ENCODE measurements around the gene SLC2A2. TPM values are rescaled to one million over a fixed set of nuclear protein-coding genes. Genes with fewer than 3 reads are reported as not detected.

Gene SLC2A2
- total RNA-seq, 2 donors from 2014 or later = not detected

- ATAC-seq (replicated peaks in 1 of 2) = no peak
- no peak overlapping the region for H3K27ac Mint-ChIP-seq
- DNase-seq = no peak
- H3K27me3 Mint-ChIP-seq (ENCODE audit: low read depth) = no peaks in the 10 kb centered on the region
- no peaks in the 10 kb centered on the region for H3K36me3 Mint-ChIP-seq (ENCODE audit: insufficient read depth in 2 of 2)
- H3K9me3 Mint-ChIP-seq = no peaks in the 10 kb centered on the region
- H3K4me1 Mint-ChIP-seq (ENCODE audit: low read depth) = no peaks in the 10 kb centered on the region
- no peak overlapping the region for H3K4me3 Mint-ChIP-seq
Observed at GRCh38 chr3:171054921-171055320, 28.4 kb upstream of the SLC2A2 start.

GRCh38 chr3:171054231-171054630 lies 27.7 kb upstream of the SLC2A2 start:
- DNase-seq (no peak), ATAC-seq (replicated peaks in 1 of 2) (no peak)
- Mint-ChIP-seq H3K36me3 (ENCODE audit: insufficient read depth in 2 of 2) (no peaks in the 10 kb centered on the region), H3K4me1 (ENCODE audit: low read depth) (no peaks in the 10 kb centered on the region), H3K9me3 (no peaks in the 10 kb centered on the region), H3K27ac (no peak overlapping the region), H3K27me3 (ENCODE audit: low read depth) (no peaks in the 10 kb centered on the region), H3K4me3 (no peak overlapping the region)

GRCh38 chr3:171049861-171050444 lies 23.4 kb upstream of the SLC2A2 start:
- Mint-ChIP-seq H3K4me1 (ENCODE audit: low read depth) (no peaks in the 10 kb centered on the region), H3K4me3 (no peak overlapping the region), H3K9me3 (no peaks in the 10 kb centered on the region), H3K27me3 (ENCODE audit: low read depth) (no peaks in the 10 kb centered on the region), H3K36me3 (ENCODE audit: insufficient read depth in 2 of 2) (no peaks in the 10 kb centered on the region), H3K27ac (no peak overlapping the region)
- ATAC-seq (replicated peaks in 1 of 2) = peak; percentile 87 to 88
- peak; percentile 49 to 60 for DNase-seq

GRCh38 chr3:171046760-171047159 lies 20.2 kb upstream of the SLC2A2 start:
- Mint-ChIP-seq H3K4me3 (no peak overlapping the region), H3K9me3 (no peaks in the 10 kb centered on the region), H3K36me3 (ENCODE audit: insufficient read depth in 2 of 2) (no peaks in the 10 kb centered on the region), H3K4me1 (ENCODE audit: low read depth) (no peaks in the 10 kb centered on the region), H3K27ac (no peak overlapping the region), H3K27me3 (ENCODE audit: low read depth) (peaks cover 5% of the 10 kb centered on the region)
- ATAC-seq (replicated peaks in 1 of 2) (no peak), DNase-seq (no peak)

GRCh38 chr3:171044835-171045793 lies 18.6 kb upstream of the SLC2A2 start:
- ATAC-seq (replicated peaks in 1 of 2) = no peak
- no peaks in the 10 kb centered on the region for H3K9me3 Mint-ChIP-seq
- H3K4me3 Mint-ChIP-seq = no peak overlapping the region
- no peaks in the 10 kb centered on the region for H3K36me3 Mint-ChIP-seq (ENCODE audit: insufficient read depth in 2 of 2)
- no peak for DNase-seq
- H3K4me1 Mint-ChIP-seq (ENCODE audit: low read depth) = no peaks in the 10 kb centered on the region
- no peak overlapping the region for H3K27ac Mint-ChIP-seq
- H3K27me3 Mint-ChIP-seq (ENCODE audit: low read depth) = peaks cover 7% of the 10 kb centered on the region

- no peak for DNase-seq
Observed at GRCh38 chr3:171044384-171044783, 17.9 kb upstream of the SLC2A2 start.

GRCh38 chr3:171039674-171040073 lies 13.2 kb upstream of the SLC2A2 start:
- no peaks in the 10 kb centered on the region for H3K9me3 Mint-ChIP-seq
- ATAC-seq (replicated peaks in 1 of 2) (no peak), DNase-seq (no peak)
- no peak overlapping the region for H3K27ac Mint-ChIP-seq
- no peaks in the 10 kb centered on the region for H3K4me1 Mint-ChIP-seq (ENCODE audit: low read depth)
- no peak overlapping the region for H3K4me3 Mint-ChIP-seq
- peaks cover 40% of the 10 kb centered on the region for H3K27me3 Mint-ChIP-seq (ENCODE audit: low read depth)
- no peaks in the 10 kb centered on the region for H3K36me3 Mint-ChIP-seq (ENCODE audit: insufficient read depth in 2 of 2)

More at GRCh38 chr3:171044384-171044783, 17.9 kb upstream of the SLC2A2 start:
- no peaks in the 10 kb centered on the region for H3K4me1 Mint-ChIP-seq (ENCODE audit: low read depth)
- no peaks in the 10 kb centered on the region for H3K36me3 Mint-ChIP-seq (ENCODE audit: insufficient read depth in 2 of 2)
- no peak overlapping the region for H3K4me3 Mint-ChIP-seq
- H3K27ac Mint-ChIP-seq = no peak overlapping the region
- no peaks in the 10 kb centered on the region for H3K9me3 Mint-ChIP-seq
- H3K27me3 Mint-ChIP-seq (ENCODE audit: low read depth) = peaks cover 7% of the 10 kb centered on the region
- no peak for ATAC-seq (replicated peaks in 1 of 2)

GRCh38 chr3:171038342-171038741 lies 11.8 kb upstream of the SLC2A2 start:
- H3K4me1 Mint-ChIP-seq (ENCODE audit: low read depth) = no peaks in the 10 kb centered on the region

GRCh38 chr3:171028779-171029232 lies 2.3 kb upstream of the SLC2A2 start:
- Mint-ChIP-seq H3K27ac (no peak overlapping the region), H3K27me3 (ENCODE audit: low read depth) (peaks cover 33% of the 10 kb centered on the region), H3K9me3 (no peaks in the 10 kb centered on the region), H3K4me3 (no peak overlapping the region), H3K4me1 (ENCODE audit: low read depth) (no peaks in the 10 kb centered on the region), H3K36me3 (ENCODE audit: insufficient read depth in 2 of 2) (no peaks in the 10 kb centered on the region)
- no peak for DNase-seq
- ATAC-seq (replicated peaks in 1 of 2) = no peak

More at GRCh38 chr3:171038342-171038741, 11.8 kb upstream of the SLC2A2 start:
- no peak for ATAC-seq (replicated peaks in 1 of 2)
- Mint-ChIP-seq H3K27me3 (ENCODE audit: low read depth) (peaks cover 50% of the 10 kb centered on the region), H3K36me3 (ENCODE audit: insufficient read depth in 2 of 2) (no peaks in the 10 kb centered on the region), H3K4me3 (no peak overlapping the region), H3K9me3 (no peaks in the 10 kb centered on the region), H3K27ac (no peak overlapping the region)
- no peak for DNase-seq

- Mint-ChIP-seq H3K27me3 (ENCODE audit: low read depth) (peaks cover 31% of the 10 kb centered on the region), H3K4me3 (no peak overlapping the region), H3K27ac (no peak overlapping the region), H3K9me3 (no peaks in the 10 kb centered on the region), H3K36me3 (ENCODE audit: insufficient read depth in 2 of 2) (no peaks in the 10 kb centered on the region), H3K4me1 (ENCODE audit: low read depth) (no peaks in the 10 kb centered on the region)
- DNase-seq = peak; percentile 54 to 69
- ATAC-seq (replicated peaks in 1 of 2) = peak; percentile 88 to 90
Observed at GRCh38 chr3:171028025-171028778, 1.7 kb upstream of the SLC2A2 start.

- ATAC-seq (replicated peaks in 1 of 2) = no peak
- Mint-ChIP-seq H3K36me3 (ENCODE audit: insufficient read depth in 2 of 2) (no peaks in the 10 kb centered on the region), H3K27ac (no peak overlapping the region), H3K4me1 (ENCODE audit: low read depth) (no peaks in the 10 kb centered on the region), H3K4me3 (no peak overlapping the region), H3K9me3 (no peaks in the 10 kb centered on the region), H3K27me3 (ENCODE audit: low read depth) (peaks cover 47% of the 10 kb centered on the region)
- no peak for DNase-seq
Observed at GRCh38 chr3:171023566-171023965, 3.0 kb downstream of the SLC2A2 start.

- Mint-ChIP-seq H3K27ac (no peak overlapping the region), H3K4me1 (ENCODE audit: low read depth) (no peaks in the 10 kb centered on the region), H3K9me3 (no peaks in the 10 kb centered on the region), H3K36me3 (ENCODE audit: insufficient read depth in 2 of 2) (no peaks in the 10 kb centered on the region), H3K27me3 (ENCODE audit: low read depth) (peaks cover 30% of the 10 kb centered on the region), H3K4me3 (no peak overlapping the region)
- DNase-seq = no peak
- ATAC-seq (replicated peaks in 1 of 2) = no peak
Observed at GRCh38 chr3:171021377-171021776, 5.1 kb downstream of the SLC2A2 start.

All from activated T-cell treated with anti-CD3 and anti-CD28 coated beads, Interleukin-2, amount 50 U/mL, for 72 hours (primary cell).